ENCODE results near the gene SLC7A7.
"Not testable (repeated sequence)": the region's sequence is repeated elsewhere in the genome, so short reads cannot be mapped to it uniquely, and the experiment has no call there.

Gene SLC7A7

GRCh38 chr14:22854963-22855724 lies 39.9 kb upstream of the SLC7A7 start:
- no peaks in the 10 kb centered on the region for H3K9me3 ChIP-seq
- H3K36me3 ChIP-seq, result no peaks in the 10 kb centered on the region
- H3K4me3 ChIP-seq, result no peak overlapping the region
- H3K27ac ChIP-seq, result no peak overlapping the region
- no peak for TF ChIP-seq CTCF (IDR thresholded peaks at IDR 0.05)
- peaks cover 5 to 53% (median 34%) of the 10 kb centered on the region in 4 donors for H3K4me1 ChIP-seq
- peak in 1 of 2 donors; percentile 57 for DNase-seq
- no peaks in the 10 kb centered on the region for H3K27me3 ChIP-seq
- intact Hi-C loops (cut with DNase I; ENCODE audit: low total_unique reads), result loop anchor here (10.0 kb wide), 1 partner anchor 300 kb away; no protein-coding TSS in a partner anchor

GRCh38 chr14:22854296-22854695 lies 39.1 kb upstream of the SLC7A7 start:
- not testable (repeated sequence) for H3K27ac ChIP-seq, H3K4me3 ChIP-seq, H3K9me3 ChIP-seq, H3K36me3 ChIP-seq, H3K27me3 ChIP-seq
- H3K4me1 ChIP-seq, result peaks cover 5 to 55% (median 43%) of the 10 kb centered on the region in 4 donors
- peak in 1 of 2 donors; percentile 43 for DNase-seq
- intact Hi-C loops (cut with DNase I; ENCODE audit: low total_unique reads), result loop anchor here (10.0 kb wide), 1 partner anchor 299 kb away; no protein-coding TSS in a partner anchor

- H3K36me3 ChIP-seq, result no peaks in the 10 kb centered on the region
- H3K4me3 ChIP-seq, result peak overlapping the region; percentile 28 to 42
- no peaks in the 10 kb centered on the region for H3K9me3 ChIP-seq
- intact Hi-C loops (cut with DNase I; ENCODE audit: low total_unique reads), result loop anchor here (1.0 to 10.0 kb wide), 3 partner anchors 16 to 298 kb away; partner anchors contain the start of gene MMP14
- H3K27ac ChIP-seq, result peak overlapping the region; percentile 92 to 97
- peak; percentile 81 to 96 for TF ChIP-seq CTCF (IDR thresholded peaks at IDR 0.05)
- peaks cover 5 to 55% (median 52%) of the 10 kb centered on the region in 4 donors for H3K4me1 ChIP-seq
- peak; percentile 94 to 95 for DNase-seq
- H3K27me3 ChIP-seq, result no peaks in the 10 kb centered on the region
These were observed 37.9 kb upstream of the SLC7A7 start for GRCh38 chr14:22852940-22853767.

GRCh38 chr14:22852599-22852939 lies 37.3 kb upstream of the SLC7A7 start:
- intact Hi-C loops (cut with DNase I; ENCODE audit: low total_unique reads), result loop anchor here (2.0 to 10.0 kb wide), 2 partner anchors 16 to 298 kb away; partner anchors contain the start of gene MMP14
- no peak for DNase-seq
- Histone ChIP-seq H3K9me3 (no peaks in the 10 kb centered on the region), H3K27me3 (no peaks in the 10 kb centered on the region), H3K27ac (peak overlapping the region; percentile 92 to 97), H3K36me3 (no peaks in the 10 kb centered on the region), H3K4me1 (peaks cover 5 to 59% (median 57%) of the 10 kb centered on the region in 4 donors), H3K4me3 (no peak overlapping the region)
- no peak for TF ChIP-seq CTCF (IDR thresholded peaks at IDR 0.05)

- not testable (repeated sequence) for H3K9me3 ChIP-seq, H3K27me3 ChIP-seq, H3K4me3 ChIP-seq, DNase-seq, H3K36me3 ChIP-seq
- intact Hi-C loops (cut with DNase I; ENCODE audit: low total_unique reads), result loop anchor here (2.0 to 10.0 kb wide), 2 partner anchors 15 to 297 kb away; partner anchors contain the start of gene MMP14
- H3K27ac ChIP-seq, result peak overlapping the region; percentile 92 to 97
- peaks cover 6 to 63% (median 61%) of the 10 kb centered on the region in 4 donors for H3K4me1 ChIP-seq
These were observed 36.9 kb upstream of the SLC7A7 start for GRCh38 chr14:22852178-22852577.

- Histone ChIP-seq H3K9me3 (no peaks in the 10 kb centered on the region), H3K4me3 (peak overlapping the region in 1 of 2 donors; percentile 11), H3K36me3 (peaks cover 2 to 10% (median 10%) of the 10 kb centered on the region in 3 donors), H3K27me3 (no peaks in the 10 kb centered on the region), H3K4me1 (peaks cover 13 to 74% (median 71%) of the 10 kb centered on the region in 4 donors), H3K27ac (peak overlapping the region; percentile 92 to 97)
- no peak for TF ChIP-seq CTCF (IDR thresholded peaks at IDR 0.05)
- intact Hi-C loops (cut with DNase I; ENCODE audit: low total_unique reads), result loop anchor here (10.0 kb wide), 1 partner anchor 296 kb away; no protein-coding TSS in a partner anchor
- peak; percentile 94 to 98 for DNase-seq
These were observed 35.9 kb upstream of the SLC7A7 start for GRCh38 chr14:22850944-22851764.
